Measurements from ENCODE around the gene SLC27A4.

- TF ChIP-seq, protein P1, sequence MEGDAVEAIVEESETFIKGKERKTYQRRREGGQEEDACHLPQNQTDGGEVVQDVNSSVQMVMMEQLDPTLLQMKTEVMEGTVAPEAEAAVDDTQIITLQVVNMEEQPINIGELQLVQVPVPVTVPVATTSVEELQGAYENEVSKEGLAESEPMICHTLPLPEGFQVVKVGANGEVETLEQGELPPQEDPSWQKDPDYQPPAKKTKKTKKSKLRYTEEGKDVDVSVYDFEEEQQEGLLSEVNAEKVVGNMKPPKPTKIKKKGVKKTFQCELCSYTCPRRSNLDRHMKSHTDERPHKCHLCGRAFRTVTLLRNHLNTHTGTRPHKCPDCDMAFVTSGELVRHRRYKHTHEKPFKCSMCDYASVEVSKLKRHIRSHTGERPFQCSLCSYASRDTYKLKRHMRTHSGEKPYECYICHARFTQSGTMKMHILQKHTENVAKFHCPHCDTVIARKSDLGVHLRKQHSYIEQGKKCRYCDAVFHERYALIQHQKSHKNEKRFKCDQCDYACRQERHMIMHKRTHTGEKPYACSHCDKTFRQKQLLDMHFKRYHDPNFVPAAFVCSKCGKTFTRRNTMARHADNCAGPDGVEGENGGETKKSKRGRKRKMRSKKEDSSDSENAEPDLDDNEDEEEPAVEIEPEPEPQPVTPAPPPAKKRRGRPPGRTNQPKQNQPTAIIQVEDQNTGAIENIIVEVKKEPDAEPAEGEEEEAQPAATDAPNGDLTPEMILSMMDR (IDR thresholded peaks at IDR 0.05) = no peak
- TF ChIP-seq POLR2A (IDR thresholded peaks at IDR 0.05) = no peak
Measured at GRCh38 chr9:128375865-128376264, 35.5 kb downstream of the SLC27A4 start.
